ENCODE results near the gene CEACAM20.
A peak's percentile ranks its signal among the peaks of the same experiment; 100 is the strongest.

Gene CEACAM20
- long read RNA-seq: 0 reads

DNA sequence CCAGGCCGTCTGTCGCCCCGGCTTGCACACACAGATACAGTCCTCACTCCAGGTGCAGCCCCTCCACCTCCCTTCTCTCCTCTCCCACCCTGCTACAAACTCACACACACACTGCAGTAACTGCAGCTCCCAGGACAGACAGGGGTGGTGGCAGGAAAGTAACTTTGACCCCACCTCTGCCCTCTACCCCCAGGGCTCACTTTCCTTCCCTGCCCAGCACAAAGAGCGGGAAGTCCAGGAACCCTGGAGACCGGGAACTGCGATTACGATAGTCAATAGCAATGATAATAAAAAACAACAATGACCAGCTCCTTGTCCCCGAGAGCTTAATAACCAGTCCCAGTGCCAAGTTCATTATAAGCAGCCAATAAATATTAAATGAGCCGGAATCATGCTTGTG is at the start of gene CEACAM20:
Gene CEACAM20, minus strand, starts transcription at position 140 of the 400 bp plus-strand sequence. CDS start 166 bp downstream, outside the sequence.
- no peak for DNase-seq (ENCODE audit: low read depth in 1 of 2, low spot score in 1 of 2)
- no peaks in the 10 kb centered on the region for H3K27me3 ChIP-seq (ENCODE audit: insufficient read depth, poor library complexity, severe bottlenecking)
- no peak within 1 kb of the TSS for H3K4me3 ChIP-seq (replicated peaks; ENCODE audit: insufficient read depth, low read length)
- no peak within 1 kb of the TSS for H3K27ac ChIP-seq (replicated peaks)
- TF ChIP-seq, protein P1, sequence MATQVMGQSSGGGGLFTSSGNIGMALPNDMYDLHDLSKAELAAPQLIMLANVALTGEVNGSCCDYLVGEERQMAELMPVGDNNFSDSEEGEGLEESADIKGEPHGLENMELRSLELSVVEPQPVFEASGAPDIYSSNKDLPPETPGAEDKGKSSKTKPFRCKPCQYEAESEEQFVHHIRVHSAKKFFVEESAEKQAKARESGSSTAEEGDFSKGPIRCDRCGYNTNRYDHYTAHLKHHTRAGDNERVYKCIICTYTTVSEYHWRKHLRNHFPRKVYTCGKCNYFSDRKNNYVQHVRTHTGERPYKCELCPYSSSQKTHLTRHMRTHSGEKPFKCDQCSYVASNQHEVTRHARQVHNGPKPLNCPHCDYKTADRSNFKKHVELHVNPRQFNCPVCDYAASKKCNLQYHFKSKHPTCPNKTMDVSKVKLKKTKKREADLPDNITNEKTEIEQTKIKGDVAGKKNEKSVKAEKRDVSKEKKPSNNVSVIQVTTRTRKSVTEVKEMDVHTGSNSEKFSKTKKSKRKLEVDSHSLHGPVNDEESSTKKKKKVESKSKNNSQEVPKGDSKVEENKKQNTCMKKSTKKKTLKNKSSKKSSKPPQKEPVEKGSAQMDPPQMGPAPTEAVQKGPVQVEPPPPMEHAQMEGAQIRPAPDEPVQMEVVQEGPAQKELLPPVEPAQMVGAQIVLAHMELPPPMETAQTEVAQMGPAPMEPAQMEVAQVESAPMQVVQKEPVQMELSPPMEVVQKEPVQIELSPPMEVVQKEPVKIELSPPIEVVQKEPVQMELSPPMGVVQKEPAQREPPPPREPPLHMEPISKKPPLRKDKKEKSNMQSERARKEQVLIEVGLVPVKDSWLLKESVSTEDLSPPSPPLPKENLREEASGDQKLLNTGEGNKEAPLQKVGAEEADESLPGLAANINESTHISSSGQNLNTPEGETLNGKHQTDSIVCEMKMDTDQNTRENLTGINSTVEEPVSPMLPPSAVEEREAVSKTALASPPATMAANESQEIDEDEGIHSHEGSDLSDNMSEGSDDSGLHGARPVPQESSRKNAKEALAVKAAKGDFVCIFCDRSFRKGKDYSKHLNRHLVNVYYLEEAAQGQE (IDR thresholded peaks at IDR 0.05; ENCODE audit: insufficient replicate concordance, low read depth): no peak
- TF ChIP-seq, protein P2, sequence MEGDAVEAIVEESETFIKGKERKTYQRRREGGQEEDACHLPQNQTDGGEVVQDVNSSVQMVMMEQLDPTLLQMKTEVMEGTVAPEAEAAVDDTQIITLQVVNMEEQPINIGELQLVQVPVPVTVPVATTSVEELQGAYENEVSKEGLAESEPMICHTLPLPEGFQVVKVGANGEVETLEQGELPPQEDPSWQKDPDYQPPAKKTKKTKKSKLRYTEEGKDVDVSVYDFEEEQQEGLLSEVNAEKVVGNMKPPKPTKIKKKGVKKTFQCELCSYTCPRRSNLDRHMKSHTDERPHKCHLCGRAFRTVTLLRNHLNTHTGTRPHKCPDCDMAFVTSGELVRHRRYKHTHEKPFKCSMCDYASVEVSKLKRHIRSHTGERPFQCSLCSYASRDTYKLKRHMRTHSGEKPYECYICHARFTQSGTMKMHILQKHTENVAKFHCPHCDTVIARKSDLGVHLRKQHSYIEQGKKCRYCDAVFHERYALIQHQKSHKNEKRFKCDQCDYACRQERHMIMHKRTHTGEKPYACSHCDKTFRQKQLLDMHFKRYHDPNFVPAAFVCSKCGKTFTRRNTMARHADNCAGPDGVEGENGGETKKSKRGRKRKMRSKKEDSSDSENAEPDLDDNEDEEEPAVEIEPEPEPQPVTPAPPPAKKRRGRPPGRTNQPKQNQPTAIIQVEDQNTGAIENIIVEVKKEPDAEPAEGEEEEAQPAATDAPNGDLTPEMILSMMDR (IDR thresholded peaks at IDR 0.05; ENCODE audit: insufficient read depth, low read length): no peak
- TF ChIP-seq POLR2AphosphoS5 (IDR thresholded peaks at IDR 0.05; ENCODE audit: low read depth) (no peak), GABPA (IDR thresholded peaks at IDR 0.05; ENCODE audit: low read depth) (no peak), SPI1 (IDR thresholded peaks at IDR 0.05; ENCODE audit: borderline replicate concordance, low read depth) (no peak)

GRCh38 chr19:44577566-44577874 is 48.0 kb upstream of the CEACAM20 start:
- no peak overlapping the region for H3K27ac ChIP-seq (replicated peaks)

DNA sequence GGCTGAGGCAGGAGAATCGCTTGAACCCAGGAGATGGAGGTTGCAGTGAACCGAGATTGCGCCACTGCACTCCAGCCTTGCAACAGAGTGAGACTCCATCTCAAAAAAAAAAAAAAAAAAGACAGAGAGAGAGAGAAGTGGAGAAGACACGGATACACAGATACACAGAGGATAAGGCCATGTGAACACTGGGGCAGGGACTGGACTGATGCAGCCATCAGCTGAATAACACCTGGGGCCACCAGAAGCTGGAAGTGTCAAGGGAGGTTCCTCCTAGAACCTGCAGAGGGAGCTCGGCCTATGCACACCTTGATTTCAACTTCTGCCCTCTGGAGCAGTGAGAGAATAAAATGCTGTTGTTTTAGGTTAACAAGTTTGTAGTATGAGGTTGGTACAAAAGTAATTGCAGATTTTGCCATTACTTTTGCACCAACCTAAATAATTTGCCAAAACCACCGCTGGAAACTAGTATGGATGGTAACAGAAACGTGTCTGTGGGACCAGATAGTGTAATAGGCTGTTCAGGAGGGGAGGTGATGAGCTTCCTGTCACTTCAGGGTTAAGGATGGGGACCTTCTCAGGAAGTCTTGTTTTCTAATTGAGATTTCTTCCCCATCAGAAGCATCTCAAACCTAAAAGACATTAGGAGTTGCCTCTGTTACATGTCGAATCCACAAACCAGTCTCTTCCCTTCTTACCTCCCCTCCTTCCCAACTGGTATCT is 47.5 kb upstream of the CEACAM20 start:
- TF ChIP-seq, protein P2 (IDR thresholded peaks at IDR 0.05; ENCODE audit: insufficient read depth, low read length): peak; percentile 54
- no peak for TF ChIP-seq POLR2AphosphoS5 (IDR thresholded peaks at IDR 0.05; ENCODE audit: low read depth)
- no peak for TF ChIP-seq GABPA (IDR thresholded peaks at IDR 0.05; ENCODE audit: low read depth)
- TF ChIP-seq SPI1 (IDR thresholded peaks at IDR 0.05; ENCODE audit: borderline replicate concordance, low read depth): no peak
- DNase-seq (ENCODE audit: low read depth in 1 of 2, low spot score in 1 of 2): peak in 1 of 2 experiments; percentile 55
- no peaks in the 10 kb centered on the region for H3K27me3 ChIP-seq (ENCODE audit: insufficient read depth, poor library complexity, severe bottlenecking)
- no peak overlapping the region for H3K4me3 ChIP-seq (replicated peaks; ENCODE audit: insufficient read depth, low read length)
- no peak overlapping the region for H3K27ac ChIP-seq (replicated peaks)

More at GRCh38 chr19:44577566-44577874, 48.0 kb upstream of the CEACAM20 start:
- Histone ChIP-seq H3K4me3 (replicated peaks; ENCODE audit: insufficient read depth, low read length) (no peak overlapping the region), H3K27me3 (ENCODE audit: insufficient read depth, poor library complexity, severe bottlenecking) (no peaks in the 10 kb centered on the region)
- no peak for DNase-seq (ENCODE audit: low read depth in 1 of 2, low spot score in 1 of 2)
- TF ChIP-seq SPI1 (IDR thresholded peaks at IDR 0.05; ENCODE audit: borderline replicate concordance, low read depth): no peak
- TF ChIP-seq GABPA (IDR thresholded peaks at IDR 0.05; ENCODE audit: low read depth): no peak
- no peak for TF ChIP-seq POLR2AphosphoS5 (IDR thresholded peaks at IDR 0.05; ENCODE audit: low read depth)
- TF ChIP-seq, protein P1 (IDR thresholded peaks at IDR 0.05; ENCODE audit: insufficient replicate concordance, low read depth): no peak
- TF ChIP-seq, protein P2 (IDR thresholded peaks at IDR 0.05; ENCODE audit: insufficient read depth, low read length): no peak

Measured in HL-60 (cell line).